Tibial artery (tissue), 4 donors: ENCODE data around the gene RNF126.

Experiments used
- DNase-seq, 2 donors: peaks; one replicate each; pipeline ENCODE4 v3.0.0-alpha.2; 2019
- H3K27ac ChIP-seq, 2 donors: fragments of 200-600 bp; sonication (generic) in 1 of 2; 1 replicate in 1 of 2; 2 replicates in 1 of 2; pipeline ENCODE4 v1.5.1; 2018 to 2019; ENCODE audit warnings: mild to moderate bottlenecking in 1 of 2
- H3K27me3 ChIP-seq, 2 donors: fragments of 200-600 bp; sonication (generic) in 1 of 2; one replicate each; pipeline versions ENCODE4 v1.5.1 to v1.6.0; 2016 to 2019
- H3K36me3 ChIP-seq, 3 donors: fragments of 200-600 bp; sonication (generic) in 2 of 3; one replicate each; pipeline ENCODE4 v1.5.1; 2016 to 2019; ENCODE audit warnings: mild to moderate bottlenecking in 2 of 3
- H3K4me1 ChIP-seq, 4 donors: fragments of 200-600 bp; sonication (generic) in 2 of 4; 1 replicate in 3 of 4; 2 replicates in 1 of 4; pipeline ENCODE4 v1.5.1; 2016 to 2019
- H3K4me3 ChIP-seq, 2 donors: fragments of 200-600 bp; sonication (generic) in 1 of 2; 1 replicate in 1 of 2; 2 replicates in 1 of 2; pipeline ENCODE4 v1.5.1; 2018 to 2019; ENCODE audit warnings: mild to moderate bottlenecking in 2 of 2
- H3K9me3 ChIP-seq, 3 donors: fragments of 200-600 bp; sonication (generic) in 1 of 3; one replicate each; pipeline ENCODE4 v1.5.1; 2016 to 2019
- CTCF ChIP-seq, 2 experiments: fragments of 200-600 bp in 1 of 2; fragments of 450-650 bp in 1 of 2; IDR thresholded peaks; one replicate each; pipeline ENCODE4 v1.5.1; 2017 to 2019; ENCODE audit warnings: antibody characterized with exemption in 2 of 2, mild to moderate bottlenecking in 1 of 2, moderate library complexity in 1 of 2
- intact Hi-C: fragments of 100-400 bp; cut with DNase I; formaldehyde crosslinking; loops from one replicate; pipeline ENCODE4 v1.15.0; 2023; ENCODE audit warnings: low total_unique reads

RNF126 gene

GRCh38 chr19:648904-649801 lies 13.9 kb downstream of the RNF126 start:
- Histone ChIP-seq H3K36me3 (peaks cover 40 to 97% (median 84%) of the 10 kb centered on the region in 3 donors), H3K27ac (no peak overlapping the region), H3K4me1 (no peaks in the 10 kb centered on the region), H3K9me3 (no peaks in the 10 kb centered on the region), H3K4me3 (no peak overlapping the region), H3K27me3 (no peaks in the 10 kb centered on the region)
- intact Hi-C loops = no loop called here
- TF ChIP-seq CTCF (IDR thresholded peaks at IDR 0.05) = no peak
- no peak for DNase-seq

- no peak for TF ChIP-seq CTCF (IDR thresholded peaks at IDR 0.05)
- Histone ChIP-seq H3K4me1 (no peaks in the 10 kb centered on the region), H3K36me3 (peaks cover 40 to 88% (median 76%) of the 10 kb centered on the region in 3 donors), H3K4me3 (no peak overlapping the region), H3K9me3 (no peaks in the 10 kb centered on the region), H3K27me3 (no peaks in the 10 kb centered on the region), H3K27ac (no peak overlapping the region)
- intact Hi-C loops = no loop called here
- no peak for DNase-seq
These were observed 14.7 kb downstream of the RNF126 start for GRCh38 chr19:648305-648704.

GRCh38 chr19:647566-648284 lies 15.3 kb downstream of the RNF126 start:
- no peak for TF ChIP-seq CTCF (IDR thresholded peaks at IDR 0.05)
- H3K4me1 ChIP-seq = no peaks in the 10 kb centered on the region
- peaks cover 40 to 82% (median 73%) of the 10 kb centered on the region in 3 donors for H3K36me3 ChIP-seq
- H3K9me3 ChIP-seq = no peaks in the 10 kb centered on the region
- intact Hi-C loops = no loop called here
- no peak overlapping the region for H3K27ac ChIP-seq
- no peak for DNase-seq
- no peaks in the 10 kb centered on the region for H3K27me3 ChIP-seq
- H3K4me3 ChIP-seq = no peak overlapping the region

- intact Hi-C loops = no loop called here
- Histone ChIP-seq H3K27me3 (no peaks in the 10 kb centered on the region), H3K36me3 (peaks cover 40 to 75% (median 67%) of the 10 kb centered on the region in 3 donors), H3K4me3 (no peak overlapping the region), H3K9me3 (no peaks in the 10 kb centered on the region), H3K27ac (no peak overlapping the region), H3K4me1 (no peaks in the 10 kb centered on the region)
- no peak for TF ChIP-seq CTCF (IDR thresholded peaks at IDR 0.05)
- DNase-seq = no peak
These were observed 16.0 kb downstream of the RNF126 start for GRCh38 chr19:646779-647565.

- Histone ChIP-seq H3K36me3 (peaks cover 37 to 66% (median 59%) of the 10 kb centered on the region in 3 donors), H3K4me1 (peaks cover 0 to 3% (median 0%) of the 10 kb centered on the region in 4 donors), H3K4me3 (no peak overlapping the region), H3K27ac (no peak overlapping the region), H3K27me3 (no peaks in the 10 kb centered on the region), H3K9me3 (no peaks in the 10 kb centered on the region)
- intact Hi-C loops = no loop called here
- no peak for DNase-seq
- TF ChIP-seq CTCF (IDR thresholded peaks at IDR 0.05) = no peak
These were observed 16.9 kb downstream of the RNF126 start for GRCh38 chr19:645912-646778.
